ENCODE measurements around the gene GCFC2. TPM values are rescaled to one million over a fixed set of nuclear protein-coding genes. Genes with fewer than 3 reads are reported as not detected.

The GCFC2 gene
- total and polyA plus RNA-seq, 3 experiments from 2014 or later, result 27.3 to 30.8 (median 28.4) TPM

- Histone ChIP-seq H3K4me3 (ENCODE audit: low read length) (no peak overlapping the region), H3K9me3 (ENCODE audit: low read length) (no peaks in the 10 kb centered on the region), H3K27ac (ENCODE audit: low read depth, low read length) (no peak overlapping the region), H3K36me3 (ENCODE audit: insufficient read depth, low read length) (peaks cover 51% of the 10 kb centered on the region), H3K27me3 (ENCODE audit: insufficient read depth, low read length, poor library complexity, severe bottlenecking) (no peaks in the 10 kb centered on the region), H3K4me1 (ENCODE audit: insufficient read depth, low read length) (no peaks in the 10 kb centered on the region)
- POLR2A ChIA-PET, result no interaction called here
- CTCF ChIA-PET, result no interaction called here
- peak overlapping the region in 2 of 8 donors; percentile 2 to 14 for H3K27ac Mint-ChIP-seq
- H3K9me3 Mint-ChIP-seq, result peaks cover 0 to 12% (median 5%) of the 10 kb centered on the region in 5 donors
- no peak overlapping the region for H3K4me3 Mint-ChIP-seq
- H3K27me3 Mint-ChIP-seq, result no peaks in the 10 kb centered on the region
- H3K36me3 Mint-ChIP-seq, result peaks cover 48 to 89% (median 59%) of the 10 kb centered on the region in 3 donors
- H3K4me1 Mint-ChIP-seq, result peaks cover 40 to 64% (median 61%) of the 10 kb centered on the region in 3 donors
- DNase-seq, result no peak
Observed at GRCh38 chr2:75654012-75654411, 56.7 kb downstream of the GCFC2 start.

DNA sequence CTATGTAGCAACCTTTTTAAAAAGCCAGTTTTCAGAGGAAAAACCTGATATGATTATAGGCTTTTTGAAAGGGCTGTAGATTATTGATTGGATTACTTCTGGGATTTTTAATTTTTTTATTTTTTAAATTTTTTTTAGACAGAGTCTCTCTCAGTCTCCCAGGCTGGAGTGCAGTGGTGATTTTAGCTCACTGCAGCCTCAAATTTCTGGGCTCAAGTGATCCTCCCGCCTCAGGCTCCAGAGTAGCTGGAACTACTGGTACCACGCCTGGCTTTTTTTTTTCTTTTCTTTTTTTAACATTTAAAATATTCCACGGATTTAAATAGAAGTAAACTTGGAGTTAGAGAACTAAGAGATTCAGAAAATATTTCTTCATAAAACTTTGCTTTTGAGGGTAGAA lies 62.9 kb downstream of the GCFC2 start:
- Histone ChIP-seq H3K36me3 (ENCODE audit: insufficient read depth, low read length) (peaks cover 18% of the 10 kb centered on the region), H3K4me1 (ENCODE audit: insufficient read depth, low read length) (peaks cover 6% of the 10 kb centered on the region), H3K9me3 (ENCODE audit: low read length) (no peaks in the 10 kb centered on the region), H3K27me3 (ENCODE audit: insufficient read depth, low read length, poor library complexity, severe bottlenecking) (no peaks in the 10 kb centered on the region), H3K4me3 (ENCODE audit: low read length) (no peak overlapping the region), H3K27ac (ENCODE audit: low read depth, low read length) (peak overlapping the region; percentile 82)
- ChIA-PET CTCF (interaction anchor here (1.4 to 2.3 kb wide), 4 partner anchors 10 to 62 kb away, joined by 4 to 9 read pairs (median 4); no protein-coding TSS in a partner anchor), POLR2A (interaction anchor here (1.0 kb wide), 1 partner anchor 65 kb away, joined by 3 read pairs; no protein-coding TSS in a partner anchor)
- H3K4me3 Mint-ChIP-seq, result peak overlapping the region; percentile 93 to 96 (median 95)
- H3K27me3 Mint-ChIP-seq, result no peaks in the 10 kb centered on the region
- peak overlapping the region; percentile 77 to 96 (median 90) for H3K27ac Mint-ChIP-seq
- H3K4me1 Mint-ChIP-seq, result peaks cover 44 to 57% (median 57%) of the 10 kb centered on the region in 3 donors
- no peak for DNase-seq
- H3K36me3 Mint-ChIP-seq, result peaks cover 8 to 51% (median 12%) of the 10 kb centered on the region in 3 donors
- H3K9me3 Mint-ChIP-seq, result no peaks in the 10 kb centered on the region

DNA sequence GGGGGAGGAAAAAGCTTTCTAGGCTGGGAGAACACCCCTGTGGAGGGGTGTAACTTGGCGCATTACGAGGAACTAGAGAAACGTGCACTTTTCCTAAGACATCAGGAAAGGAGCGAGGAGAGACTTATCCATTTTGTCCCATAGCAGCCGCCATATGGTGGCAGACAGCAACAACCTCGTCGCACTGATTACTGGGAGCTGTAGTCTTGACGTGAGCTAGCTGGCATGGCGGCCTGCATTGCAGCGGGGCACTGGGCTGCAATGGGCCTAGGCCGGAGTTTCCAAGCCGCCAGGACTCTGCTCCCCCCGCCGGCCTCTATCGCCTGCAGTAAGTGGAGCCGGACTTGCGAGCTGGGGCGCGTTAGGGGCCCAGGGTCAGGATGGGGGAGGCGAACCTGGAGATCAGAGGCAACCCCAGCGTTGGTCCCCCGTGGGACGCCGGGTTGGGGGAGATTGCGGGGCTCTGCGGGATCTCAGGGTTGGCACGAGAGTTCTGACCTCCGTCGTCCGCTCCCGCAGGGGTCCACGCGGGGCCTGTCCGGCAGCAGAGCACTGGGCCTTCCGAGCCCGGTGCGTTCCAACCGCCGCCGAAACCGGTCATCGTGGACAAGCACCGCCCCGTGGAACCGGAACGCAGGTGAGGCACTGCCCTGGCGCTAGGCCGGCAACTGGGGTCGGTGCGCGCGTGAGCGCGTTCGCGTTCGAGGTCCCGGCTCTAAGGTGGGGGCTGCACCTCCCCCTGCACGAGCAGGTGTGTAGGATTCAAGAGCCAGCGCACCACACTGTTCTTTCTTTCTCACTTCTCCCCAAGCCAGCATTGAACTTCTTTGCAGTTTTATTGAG lies 63.9 kb downstream of the GCFC2 start, which contains the start of gene MRPL19:
TSS of gene MRPL19 (plus strand) at position 201 of the 843 bp plus-strand sequence. CDS start at position 226, 25 bp downstream.
- peak within 1 kb of the TSS; percentile 93 to 96 (median 95) for H3K4me3 Mint-ChIP-seq
- peak within 1 kb of the TSS; percentile 85 to 98 (median 94) for H3K27ac Mint-ChIP-seq
- DNase-seq, result peak; percentile 57 to 80 (median 72)
- no peaks in the 10 kb centered on the region for H3K27me3 Mint-ChIP-seq
- POLR2A ChIA-PET, result interaction anchor here (1.0 to 1.4 kb wide), 3 partner anchors 24 to 66 kb away, joined by 3 read pairs; no protein-coding TSS in a partner anchor
- H3K36me3 ChIP-seq (ENCODE audit: insufficient read depth, low read length), result peaks cover 13% of the 10 kb centered on the region
- H3K4me1 Mint-ChIP-seq, result peaks cover 42 to 53% (median 51%) of the 10 kb centered on the region in 3 donors
- CTCF ChIA-PET, result interaction anchor here (0.7 to 2.3 kb wide), 7 partner anchors 9 to 63 kb away, joined by 3 to 9 read pairs (median 4); no protein-coding TSS in a partner anchor
- H3K4me1 ChIP-seq (ENCODE audit: insufficient read depth, low read length), result peaks cover 6% of the 10 kb centered on the region
- H3K36me3 Mint-ChIP-seq, result peaks cover 3 to 43% (median 10%) of the 10 kb centered on the region in 3 donors
- peak within 1 kb of the TSS; percentile 82 for H3K27ac ChIP-seq (ENCODE audit: low read depth, low read length)
- H3K9me3 ChIP-seq (ENCODE audit: low read length), result no peaks in the 10 kb centered on the region
- H3K9me3 Mint-ChIP-seq, result no peaks in the 10 kb centered on the region
- no peaks in the 10 kb centered on the region for H3K27me3 ChIP-seq (ENCODE audit: insufficient read depth, low read length, poor library complexity, severe bottlenecking)
- peak within 1 kb of the TSS; percentile 80 for H3K4me3 ChIP-seq (ENCODE audit: low read length)

GRCh38 chr2:75646090-75646582 lies 64.6 kb downstream of the GCFC2 start:
- Mint-ChIP-seq H3K9me3 (no peaks in the 10 kb centered on the region), H3K36me3 (peaks cover under 1 to 37% (median 7%) of the 10 kb centered on the region in 3 donors), H3K4me1 (peaks cover 39 to 47% (median 45%) of the 10 kb centered on the region in 3 donors), H3K27ac (peak overlapping the region; percentile 85 to 98 (median 94)), H3K27me3 (no peaks in the 10 kb centered on the region), H3K4me3 (peak overlapping the region; percentile 93 to 96 (median 95))
- H3K27me3 ChIP-seq (ENCODE audit: insufficient read depth, low read length, poor library complexity, severe bottlenecking), result no peaks in the 10 kb centered on the region
- H3K36me3 ChIP-seq (ENCODE audit: insufficient read depth, low read length), result peaks cover 6% of the 10 kb centered on the region
- ChIA-PET CTCF (interaction anchor here (0.7 to 2.3 kb wide), 5 partner anchors 8 to 53 kb away, joined by 3 to 9 read pairs (median 4); no protein-coding TSS in a partner anchor), POLR2A (interaction anchor here (1.0 to 1.4 kb wide), 2 partner anchors 25 to 66 kb away, joined by 3 read pairs; no protein-coding TSS in a partner anchor)
- peak overlapping the region; percentile 82 for H3K27ac ChIP-seq (ENCODE audit: low read depth, low read length)
- H3K4me3 ChIP-seq (ENCODE audit: low read length), result peak overlapping the region; percentile 80
- no peak for DNase-seq
- H3K4me1 ChIP-seq (ENCODE audit: insufficient read depth, low read length), result peaks cover 6% of the 10 kb centered on the region
- H3K9me3 ChIP-seq (ENCODE audit: low read length), result no peaks in the 10 kb centered on the region

- no peaks in the 10 kb centered on the region for H3K9me3 ChIP-seq (ENCODE audit: low read length)
- no peak for DNase-seq
- Mint-ChIP-seq H3K9me3 (no peaks in the 10 kb centered on the region), H3K27me3 (no peaks in the 10 kb centered on the region), H3K4me3 (peak overlapping the region in 3 of 7 donors; percentile 78 to 96 (median 79)), H3K4me1 (peaks cover 38 to 44% (median 42%) of the 10 kb centered on the region in 3 donors), H3K36me3 (peaks cover 0 to 33% (median 7%) of the 10 kb centered on the region in 3 donors), H3K27ac (no peak overlapping the region)
- H3K4me1 ChIP-seq (ENCODE audit: insufficient read depth, low read length), result peaks cover 6% of the 10 kb centered on the region
- no peaks in the 10 kb centered on the region for H3K27me3 ChIP-seq (ENCODE audit: insufficient read depth, low read length, poor library complexity, severe bottlenecking)
- peaks cover 1% of the 10 kb centered on the region for H3K36me3 ChIP-seq (ENCODE audit: insufficient read depth, low read length)
- ChIA-PET CTCF (interaction anchor here (1.3 kb wide), 1 partner anchor 19 kb away, joined by 5 read pairs; no protein-coding TSS in a partner anchor), POLR2A (no interaction called here)
- peak overlapping the region; percentile 80 for H3K4me3 ChIP-seq (ENCODE audit: low read length)
- H3K27ac ChIP-seq (ENCODE audit: low read depth, low read length), result no peak overlapping the region
Observed at GRCh38 chr2:75645643-75646042, 65.1 kb downstream of the GCFC2 start.

- H3K36me3 ChIP-seq (ENCODE audit: insufficient read depth, low read length), result no peaks in the 10 kb centered on the region
- peaks cover 26 to 28% (median 28%) of the 10 kb centered on the region in 3 donors for H3K4me1 Mint-ChIP-seq
- peaks cover 6% of the 10 kb centered on the region for H3K4me1 ChIP-seq (ENCODE audit: insufficient read depth, low read length)
- peak overlapping the region in 1 of 7 donors; percentile 79 for H3K4me3 Mint-ChIP-seq
- H3K4me3 ChIP-seq (ENCODE audit: low read length), result no peak overlapping the region
- no peak overlapping the region for H3K27ac ChIP-seq (ENCODE audit: low read depth, low read length)
- H3K36me3 Mint-ChIP-seq, result peaks cover 0 to 18% (median 2%) of the 10 kb centered on the region in 3 donors
- CTCF ChIA-PET, result no interaction called here
- H3K9me3 Mint-ChIP-seq, result no peaks in the 10 kb centered on the region
- H3K27me3 ChIP-seq (ENCODE audit: insufficient read depth, low read length, poor library complexity, severe bottlenecking), result no peaks in the 10 kb centered on the region
- H3K27ac Mint-ChIP-seq, result no peak overlapping the region
- peaks cover 0 to 4% of the 10 kb centered on the region in 2 donors for H3K27me3 Mint-ChIP-seq
- no peak for DNase-seq
- no peaks in the 10 kb centered on the region for H3K9me3 ChIP-seq (ENCODE audit: low read length)
- POLR2A ChIA-PET, result no interaction called here
Observed at GRCh38 chr2:75643980-75644379, 66.7 kb downstream of the GCFC2 start.

DNA sequence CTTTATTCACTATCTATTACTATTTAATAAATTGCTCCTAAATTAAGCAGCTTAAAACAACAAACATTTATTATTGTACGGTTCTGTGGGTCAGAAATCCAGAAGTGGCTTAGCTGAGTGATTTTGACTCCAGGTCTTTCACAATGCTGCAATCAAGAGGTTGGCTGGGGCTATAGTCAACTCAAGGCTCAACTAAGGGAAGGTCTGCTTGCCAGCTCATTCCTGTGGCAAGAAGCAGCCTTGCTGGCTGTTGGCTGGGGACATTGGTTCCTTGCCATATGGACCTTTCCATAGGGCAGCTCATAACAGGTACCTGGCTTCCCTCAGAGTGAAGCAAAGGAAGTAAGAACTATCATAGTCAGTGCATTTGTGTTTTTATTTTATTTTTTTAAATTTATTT lies 69.1 kb downstream of the GCFC2 start:
- peaks cover 5 to 23% of the 10 kb centered on the region in 2 donors for H3K27me3 Mint-ChIP-seq
- no peak for DNase-seq
- ChIA-PET POLR2A (no interaction called here), CTCF (interaction anchor here (1.2 to 2.7 kb wide), 4 partner anchors 14 to 39 kb away, joined by 3 to 14 read pairs (median 4); no protein-coding TSS in a partner anchor)
- H3K4me1 ChIP-seq (ENCODE audit: insufficient read depth, low read length), result no peaks in the 10 kb centered on the region
- H3K27me3 ChIP-seq (ENCODE audit: insufficient read depth, low read length, poor library complexity, severe bottlenecking), result no peaks in the 10 kb centered on the region
- peaks cover 0 to 2% (median 0%) of the 10 kb centered on the region in 3 donors for H3K36me3 Mint-ChIP-seq
- no peak overlapping the region for H3K27ac Mint-ChIP-seq
- peaks cover 5 to 11% (median 6%) of the 10 kb centered on the region in 3 donors for H3K4me1 Mint-ChIP-seq
- no peaks in the 10 kb centered on the region for H3K36me3 ChIP-seq (ENCODE audit: insufficient read depth, low read length)
- no peak overlapping the region for H3K4me3 Mint-ChIP-seq
- no peak overlapping the region for H3K4me3 ChIP-seq (ENCODE audit: low read length)
- H3K9me3 Mint-ChIP-seq, result no peaks in the 10 kb centered on the region
- no peaks in the 10 kb centered on the region for H3K9me3 ChIP-seq (ENCODE audit: low read length)
- no peak overlapping the region for H3K27ac ChIP-seq (ENCODE audit: low read depth, low read length)

Measured in CD8-positive, alpha-beta memory T cell (primary cell).